ENCODE results near the gene CCK. TPM values are rescaled to one million over a fixed set of nuclear protein-coding genes. Genes with fewer than 3 reads are reported as not detected.
A peak's percentile ranks its signal among the peaks of the same experiment; 100 is the strongest.

The CCK gene
- total RNA-seq, 1 donor from 2014 or later = not detected

DNA sequence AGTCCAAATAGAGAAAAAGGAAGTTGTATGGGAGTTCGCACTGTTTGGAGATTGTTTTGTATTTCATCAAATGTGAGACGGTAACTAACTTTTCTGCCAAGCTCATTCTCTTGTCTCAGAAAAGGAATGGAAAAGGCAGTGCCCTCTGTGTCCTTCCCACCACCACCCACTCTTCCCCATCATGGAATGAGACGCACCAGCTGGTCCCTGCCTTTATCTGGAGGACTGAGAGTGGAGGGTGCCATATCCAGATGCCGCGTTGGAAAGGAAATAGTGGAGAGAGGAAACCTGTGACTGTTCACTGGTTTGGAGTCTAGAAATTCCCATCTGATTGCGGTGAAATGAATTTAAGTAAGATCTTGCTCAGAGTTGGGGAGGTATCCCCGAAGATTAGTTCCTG is 3.7 kb upstream of the CCK start:
- DNase-seq (ENCODE audit: low read depth) = no peak

DNA sequence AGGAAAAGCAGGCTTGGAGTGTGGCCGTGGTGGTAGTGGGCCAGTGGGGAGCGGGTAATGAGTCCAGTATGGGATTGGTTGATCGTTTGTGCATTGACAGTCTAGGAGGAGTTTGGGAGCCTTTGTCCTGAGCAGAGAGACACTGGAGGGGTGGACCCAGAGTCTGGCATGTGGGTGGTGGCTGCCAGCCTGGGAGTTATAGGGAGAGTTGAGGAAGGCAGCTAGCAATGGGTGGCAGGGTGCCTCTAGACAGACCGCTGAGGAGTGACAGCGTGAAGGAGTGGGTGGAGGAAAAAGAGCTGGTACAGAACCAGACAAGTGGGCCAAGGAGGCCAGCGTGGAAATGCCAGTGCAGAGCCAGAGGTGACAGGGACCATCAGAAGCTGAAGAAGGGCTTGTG is 1.9 kb upstream of the CCK start:
- DNase-seq (ENCODE audit: low read depth) = no peak

DNA sequence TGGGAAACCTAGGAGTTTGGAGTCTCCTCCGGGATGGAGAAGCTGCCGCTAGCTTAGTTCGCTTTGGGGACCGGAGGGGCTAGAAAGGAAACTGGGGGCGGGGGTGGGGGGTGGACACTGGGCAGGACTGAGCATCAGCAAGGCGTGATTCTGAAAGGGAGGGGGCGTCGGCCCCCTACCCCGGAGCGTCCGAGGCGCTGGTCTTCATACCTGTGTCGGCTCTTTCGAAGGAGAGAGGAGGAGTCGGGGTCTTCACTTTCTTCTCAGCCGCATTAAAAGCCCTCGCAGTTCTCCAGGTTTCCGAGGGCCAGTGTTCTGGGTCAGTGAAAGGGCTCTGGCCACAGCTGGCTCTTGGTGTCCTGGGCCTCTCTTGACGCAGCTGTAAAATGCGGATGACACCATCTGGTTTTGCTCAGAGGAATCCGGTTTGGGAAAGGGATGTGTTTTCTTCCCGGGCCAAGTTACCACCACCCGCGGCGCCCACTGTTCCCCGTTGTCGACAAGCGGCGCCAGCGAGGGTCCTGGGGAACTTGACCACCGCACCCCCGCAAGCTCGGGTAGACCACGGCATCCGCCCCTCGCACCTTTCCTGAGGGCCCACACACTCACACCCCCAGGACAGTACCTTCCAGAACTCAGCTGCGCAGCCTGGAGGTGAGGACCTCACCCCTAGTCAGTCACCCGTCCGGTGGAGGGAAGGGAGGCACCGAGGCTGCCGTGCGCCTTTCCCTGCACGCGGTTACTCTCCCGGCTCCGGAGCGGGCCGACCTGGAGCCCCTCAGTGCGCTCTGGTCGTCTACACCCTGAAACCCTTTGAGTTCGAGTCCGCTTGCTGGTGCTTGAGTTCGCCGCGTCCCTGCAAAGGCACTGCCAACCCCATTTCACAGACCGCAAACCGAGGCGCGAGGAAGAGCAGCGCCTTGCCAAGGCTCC is 660 bp downstream of the CCK start:
- DNase-seq (ENCODE audit: low read depth) = no peak

DNA sequence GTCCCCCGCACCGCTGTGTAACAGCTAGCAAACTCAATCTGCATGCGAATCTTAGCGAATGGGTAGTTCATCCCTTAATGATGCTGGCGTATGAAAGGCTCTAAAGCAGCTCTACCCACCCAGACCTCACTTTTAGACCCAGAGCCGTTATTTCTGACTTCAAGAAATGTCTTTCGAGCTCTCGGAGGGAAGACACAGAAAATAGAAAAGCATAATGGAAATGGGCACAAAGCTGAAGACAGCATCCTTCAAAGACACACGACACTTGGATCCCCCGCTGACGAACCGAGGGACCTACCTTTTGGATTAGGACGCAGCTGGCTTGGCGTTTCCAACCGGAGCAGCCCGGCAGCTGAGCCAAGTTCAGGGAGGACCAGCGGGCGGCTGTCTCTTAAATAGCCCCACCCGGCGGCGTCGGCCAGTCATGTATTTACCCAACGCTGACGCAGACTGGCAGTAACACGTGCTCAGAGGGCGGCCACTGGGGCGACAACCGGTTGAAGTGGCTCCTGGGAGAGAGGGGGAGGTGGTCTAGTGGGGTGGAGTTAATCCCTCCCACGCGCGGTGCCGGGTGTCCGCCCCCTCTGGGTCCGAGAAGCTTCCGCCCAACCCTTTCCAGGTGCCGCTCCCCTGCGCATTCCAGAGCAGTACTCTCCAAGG is 1.5 kb downstream of the CCK start:
- no peak for DNase-seq (ENCODE audit: low read depth)

DNA sequence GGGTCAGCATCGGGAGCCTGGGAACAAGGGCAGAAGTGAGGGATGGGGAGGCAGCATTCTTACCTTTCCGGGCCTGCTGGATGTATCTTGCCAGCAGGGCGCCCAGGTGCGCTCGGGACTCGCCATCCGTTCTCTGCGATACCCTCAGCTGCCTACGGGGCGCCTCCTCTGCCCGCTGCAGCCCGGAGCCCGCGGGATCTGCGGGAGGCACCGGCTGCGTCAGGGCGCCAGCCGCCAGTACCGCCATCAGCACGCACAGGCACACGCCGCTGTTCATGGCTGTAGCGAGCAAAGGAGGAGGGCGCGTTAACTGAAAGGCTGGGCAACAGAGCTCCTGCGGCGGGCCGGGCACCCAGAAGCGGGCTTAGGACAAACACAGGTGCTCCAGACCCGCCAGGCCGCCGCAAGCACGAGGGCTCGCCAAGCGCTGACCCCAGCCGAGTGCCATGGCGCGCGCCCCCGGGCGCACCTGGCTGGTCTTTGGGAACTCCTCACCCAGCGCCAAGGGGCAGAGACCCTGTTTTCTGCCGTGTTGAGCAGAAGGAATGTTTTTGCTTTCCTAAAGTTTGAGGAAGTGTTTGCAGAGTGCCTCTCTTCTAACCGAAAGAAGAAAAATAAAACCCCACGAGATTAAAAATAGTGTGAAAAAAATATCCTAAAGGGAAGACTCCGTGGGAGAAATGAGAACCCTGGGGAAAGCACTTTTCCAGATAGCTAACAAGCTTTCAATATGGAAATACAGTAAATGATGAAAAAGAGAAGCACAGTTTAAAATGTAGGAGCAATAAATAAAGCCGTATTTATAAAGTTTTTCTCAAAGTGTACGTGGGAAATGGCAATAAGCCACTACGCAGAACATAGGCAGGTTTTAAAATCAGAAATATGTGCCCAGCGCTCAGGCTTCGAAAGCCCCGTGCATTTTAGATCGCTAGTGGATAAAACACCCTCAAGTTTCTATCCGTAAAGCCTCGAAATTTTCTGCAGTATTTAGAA is 2.3 kb downstream of the CCK start:
- no peak for DNase-seq (ENCODE audit: low read depth)

DNA sequence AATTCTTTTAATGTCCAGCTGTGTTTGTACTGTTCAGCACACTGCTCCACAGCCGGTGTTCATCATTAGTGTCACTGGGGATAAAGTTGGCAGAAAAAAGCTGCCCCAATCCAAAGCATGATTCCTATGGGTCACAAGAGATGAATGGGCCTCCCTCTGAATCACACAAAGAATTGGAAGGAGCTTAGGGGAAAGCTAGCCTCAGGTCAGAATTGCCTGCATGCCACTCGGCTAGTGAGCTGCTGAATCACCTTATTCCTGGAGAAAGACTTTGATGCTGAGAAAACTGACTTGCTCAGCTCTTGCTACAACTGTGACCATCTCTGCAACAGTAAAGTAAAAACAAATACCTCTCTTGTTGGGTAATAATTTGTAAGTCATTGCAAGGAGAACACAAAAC is 3.5 kb downstream of the CCK start:
- DNase-seq (ENCODE audit: low read depth) = no peak

DNA sequence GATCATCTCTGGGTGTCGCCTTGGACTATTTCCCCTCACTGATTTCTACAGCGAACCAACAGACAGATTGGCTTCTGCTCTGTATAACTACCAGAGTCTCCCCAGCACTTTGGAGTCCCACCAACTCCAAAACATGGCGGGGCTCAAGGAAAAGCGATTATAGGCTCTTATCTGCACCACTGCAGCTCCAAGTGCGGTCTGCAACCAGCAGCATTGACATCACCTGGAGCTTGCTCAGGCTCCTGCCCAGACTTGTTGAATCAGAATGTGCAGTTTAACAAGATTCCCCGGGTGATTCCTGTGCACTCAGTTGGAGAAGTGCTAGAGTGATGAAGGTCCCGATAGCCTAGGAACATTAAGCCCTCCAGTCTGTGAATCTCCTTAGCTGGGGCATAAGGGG is 9.0 kb downstream of the CCK start:
- no peak for DNase-seq (ENCODE audit: low read depth)

DNA sequence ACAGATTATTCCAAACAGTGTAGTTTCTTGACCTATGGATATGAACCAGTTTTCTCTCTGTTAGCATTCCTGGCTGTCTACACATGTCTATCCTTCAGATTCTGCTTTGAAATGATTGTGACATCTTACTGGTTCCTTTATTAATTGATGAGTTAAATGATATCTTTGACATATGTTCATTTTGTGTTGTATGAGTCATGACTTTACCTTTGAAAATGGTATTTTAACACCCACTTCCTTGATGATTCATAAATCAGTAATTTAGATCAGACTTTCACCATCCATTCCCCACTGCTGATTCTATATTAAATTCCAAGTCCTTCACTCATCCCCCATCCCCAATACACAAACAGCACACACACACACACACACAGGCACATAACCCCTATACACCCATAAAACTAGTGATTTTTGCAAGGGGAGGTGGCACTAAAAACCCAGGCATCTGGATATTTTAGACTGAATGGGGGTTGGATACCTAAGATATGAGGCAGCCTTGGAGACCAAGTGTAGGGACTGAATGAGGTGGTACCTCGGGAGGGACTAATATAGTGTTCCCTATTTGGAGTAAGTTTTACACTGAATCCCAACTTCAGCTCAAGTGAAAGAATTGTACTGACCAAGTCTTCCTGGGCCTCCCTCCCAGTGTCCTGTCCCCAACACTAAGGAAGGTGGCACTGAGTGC is 9.7 kb downstream of the CCK start:
- no peak for DNase-seq (ENCODE audit: low read depth)

DNA sequence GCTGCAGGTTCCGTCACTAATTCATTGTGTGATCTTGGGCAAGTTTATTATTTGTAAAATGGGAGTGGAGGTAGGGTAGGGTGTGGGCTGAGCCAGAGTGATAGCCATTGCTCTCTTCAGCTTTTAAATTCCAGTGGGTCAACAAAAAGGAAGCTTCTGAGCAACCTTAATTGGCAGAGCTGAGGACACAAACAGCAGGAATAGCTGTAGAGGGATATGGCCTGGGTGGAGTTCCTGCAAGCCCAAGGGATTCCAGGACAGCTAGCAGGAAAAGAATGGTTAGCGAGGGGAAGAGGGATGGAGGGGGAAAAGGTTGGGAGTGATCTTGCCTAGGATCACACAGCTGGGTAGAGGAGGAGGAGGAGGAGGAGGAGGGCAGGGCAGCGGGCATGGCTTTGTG is 11.4 kb downstream of the CCK start:
- DNase-seq (ENCODE audit: low read depth) = no peak

DNA sequence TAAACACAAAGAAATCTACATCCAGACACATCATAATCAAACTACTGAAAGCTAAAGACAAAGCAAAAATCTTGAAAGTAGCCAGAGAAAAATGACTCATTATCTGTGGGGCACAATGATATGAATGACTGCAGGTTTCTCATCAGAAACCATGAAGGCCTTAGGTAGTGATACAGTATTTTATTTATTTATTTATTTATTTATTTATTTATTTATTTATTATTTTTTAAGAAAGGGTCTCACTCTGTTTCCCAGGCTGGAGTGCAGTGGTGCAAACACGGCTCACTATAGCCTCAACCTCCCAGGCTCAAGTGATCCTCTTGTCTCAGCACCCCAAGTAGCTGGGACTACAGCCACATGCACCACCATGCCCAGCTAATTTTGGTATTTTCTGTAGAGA is 15.2 kb downstream of the CCK start:
- DNase-seq (ENCODE audit: low read depth) = no peak

DNA sequence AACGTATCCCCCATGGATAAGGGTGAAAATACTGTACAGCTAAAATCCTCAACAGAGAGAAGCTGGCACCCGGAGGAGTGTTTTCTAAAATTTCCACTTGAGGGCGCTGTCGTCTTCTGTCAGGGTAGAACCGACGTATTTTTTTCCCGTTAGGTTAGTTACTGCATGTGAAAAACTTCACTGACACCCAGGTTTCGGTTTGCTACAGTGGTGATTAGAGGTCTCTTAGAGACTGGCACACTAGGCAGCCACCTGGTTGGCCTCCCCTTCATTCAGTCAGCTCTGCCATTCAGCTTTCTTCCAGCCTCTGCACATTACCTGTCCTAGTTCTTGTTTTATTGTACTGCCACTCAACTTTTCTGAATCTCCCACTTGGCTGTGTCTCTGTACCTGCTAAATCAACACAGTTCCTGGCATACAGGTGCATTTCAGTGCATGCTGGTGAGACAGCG is 18.4 kb downstream of the CCK start:
- DNase-seq (ENCODE audit: low read depth) = peak; percentile 67

DNA sequence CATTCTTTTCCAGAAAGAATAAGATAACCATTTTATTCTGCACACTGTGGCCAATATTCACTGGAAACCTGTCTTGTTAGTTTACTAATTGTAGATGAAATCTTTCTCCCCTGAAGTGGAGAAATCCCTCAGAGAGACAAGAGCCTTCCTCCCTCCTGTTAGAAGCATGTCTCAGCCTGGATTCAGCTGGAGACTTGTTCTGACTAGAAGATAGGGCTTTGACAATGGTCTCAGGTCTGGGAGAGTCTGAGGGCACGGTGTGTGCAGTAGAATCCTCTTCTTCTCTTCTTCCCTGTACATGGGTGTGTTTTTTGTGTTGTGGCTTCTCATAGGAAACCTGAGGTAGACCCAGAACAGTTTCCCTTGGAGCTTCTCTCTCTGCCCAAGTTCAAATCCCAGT is 19.9 kb downstream of the CCK start:
- no peak for DNase-seq (ENCODE audit: low read depth)

DNA sequence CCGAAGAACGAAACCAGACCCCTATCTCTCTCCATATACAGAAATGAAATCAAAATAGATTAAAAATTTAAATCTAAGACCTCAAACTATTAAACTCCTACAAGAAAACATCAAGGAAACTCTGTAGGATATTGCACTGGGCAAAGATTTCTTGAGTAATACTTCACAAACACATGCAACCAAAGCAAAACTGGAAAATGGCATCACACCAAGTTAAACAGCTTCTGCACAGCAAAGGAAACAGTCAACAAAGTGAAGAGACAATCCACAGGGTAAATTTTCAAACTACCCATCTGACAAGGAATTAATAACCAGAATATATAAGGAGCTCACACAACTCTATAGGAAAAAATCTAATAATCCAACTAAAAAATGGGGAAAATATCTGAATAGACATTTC is 29.4 kb downstream of the CCK start:
- DNase-seq (ENCODE audit: low read depth) = no peak

DNA sequence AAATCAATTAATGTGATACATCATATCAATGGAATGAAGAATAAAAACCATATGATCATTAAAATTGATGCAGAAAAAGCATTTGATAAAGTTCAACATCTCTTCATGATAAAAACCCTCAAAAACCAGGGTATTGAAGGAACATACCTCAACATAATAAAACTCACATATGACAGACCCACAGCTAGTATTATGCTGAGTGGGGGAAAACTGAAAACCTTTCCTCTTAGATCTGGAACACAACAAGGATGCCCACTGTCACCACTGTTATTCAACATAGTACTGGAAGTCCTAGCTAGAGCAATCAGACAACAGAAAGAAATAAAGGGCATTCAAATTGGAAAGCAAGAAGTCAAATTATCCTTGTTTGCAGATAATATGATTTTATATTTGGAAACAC is 30.5 kb downstream of the CCK start:
- no peak for DNase-seq (ENCODE audit: low read depth)

DNA sequence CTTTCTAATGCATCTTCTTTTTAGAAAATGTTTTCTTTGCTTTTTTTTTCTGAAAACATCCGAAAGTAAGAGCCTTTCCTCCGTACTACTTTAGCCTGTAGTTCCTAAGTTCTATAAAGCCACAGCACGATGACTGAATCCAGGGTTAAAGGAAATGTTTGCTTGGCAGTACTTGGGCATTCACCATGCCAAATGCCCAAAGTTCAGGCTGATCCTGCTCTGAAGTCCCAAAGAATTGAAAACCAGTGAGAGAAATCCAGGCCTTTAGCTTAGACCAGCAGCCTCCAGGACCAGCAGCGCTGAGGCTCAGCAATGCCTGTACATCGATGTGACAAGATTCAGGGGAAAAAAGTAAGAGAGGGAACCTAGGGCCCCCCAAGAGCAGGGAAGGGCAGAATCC is 35.1 kb downstream of the CCK start:
- DNase-seq (ENCODE audit: low read depth) = no peak

DNA sequence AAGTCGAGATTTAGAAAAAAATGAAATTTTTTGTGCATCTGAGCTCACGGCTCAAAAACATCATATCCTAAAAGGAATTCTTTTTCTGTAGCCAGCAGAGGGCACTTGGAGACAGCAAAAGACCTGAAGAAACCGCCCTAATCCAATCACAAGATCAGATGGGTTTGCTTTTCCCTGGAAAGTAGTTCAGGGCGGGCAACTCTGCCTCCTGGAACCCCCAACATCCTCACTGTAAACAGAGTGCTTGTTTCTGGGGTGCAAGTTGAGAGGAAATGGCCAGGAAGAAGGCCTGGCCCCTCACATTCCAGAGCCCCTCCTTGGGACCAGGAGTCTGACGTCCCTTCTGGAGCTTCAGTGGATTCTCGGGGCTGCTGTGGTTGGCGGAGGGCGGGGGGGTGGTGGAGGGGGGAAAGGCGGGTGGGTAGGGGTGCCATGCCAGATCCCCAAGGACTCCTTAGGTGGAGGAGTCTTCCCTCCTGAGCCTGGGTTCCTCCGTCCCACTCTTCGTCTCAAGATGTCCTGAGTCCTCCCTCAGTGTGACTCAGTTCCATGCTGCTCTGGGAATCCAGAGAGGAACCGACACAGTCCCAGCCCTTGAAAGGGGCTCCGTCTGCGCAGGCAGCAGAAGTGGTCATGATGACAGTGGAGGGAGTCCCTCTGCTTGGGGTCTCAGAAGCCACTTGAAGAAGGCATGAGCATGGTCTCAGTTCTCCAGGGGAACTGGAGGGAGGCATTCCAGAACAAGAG is 35.9 kb downstream of the CCK start:
- DNase-seq (ENCODE audit: low read depth) = peak; percentile 55

DNA sequence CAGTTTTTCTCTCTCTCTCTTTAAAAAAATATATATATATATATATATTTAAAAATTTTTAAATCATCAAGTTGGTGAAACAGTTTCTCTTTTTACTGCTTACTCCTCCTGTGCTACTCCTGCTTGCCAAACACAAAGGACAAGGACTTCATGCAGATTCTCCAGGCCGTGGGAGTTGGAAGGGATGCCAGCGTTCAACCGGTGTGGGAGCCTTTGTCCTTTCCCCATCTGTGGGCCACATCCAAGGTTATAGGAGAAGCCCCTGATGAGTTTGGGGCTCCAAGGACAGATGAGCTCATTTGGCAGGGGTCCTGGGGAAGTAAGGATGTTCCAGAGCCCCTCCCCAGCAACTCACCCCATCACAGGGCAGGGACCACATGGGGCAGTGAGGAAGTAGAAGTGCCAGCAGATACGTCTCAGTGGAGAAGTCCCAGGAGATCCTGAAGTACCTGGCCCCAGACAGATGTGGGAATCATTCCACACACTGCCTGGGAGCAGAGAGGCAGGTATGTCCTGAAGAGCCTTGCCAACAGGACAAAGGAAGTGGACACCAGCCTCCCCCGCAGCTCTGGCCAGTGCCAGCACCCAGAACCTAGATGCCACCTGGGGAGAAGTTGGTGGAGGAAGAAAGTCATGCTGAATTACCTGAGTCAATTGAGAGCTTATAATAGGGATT is 36.6 kb downstream of the CCK start:
- DNase-seq (ENCODE audit: low read depth) = no peak

DNA sequence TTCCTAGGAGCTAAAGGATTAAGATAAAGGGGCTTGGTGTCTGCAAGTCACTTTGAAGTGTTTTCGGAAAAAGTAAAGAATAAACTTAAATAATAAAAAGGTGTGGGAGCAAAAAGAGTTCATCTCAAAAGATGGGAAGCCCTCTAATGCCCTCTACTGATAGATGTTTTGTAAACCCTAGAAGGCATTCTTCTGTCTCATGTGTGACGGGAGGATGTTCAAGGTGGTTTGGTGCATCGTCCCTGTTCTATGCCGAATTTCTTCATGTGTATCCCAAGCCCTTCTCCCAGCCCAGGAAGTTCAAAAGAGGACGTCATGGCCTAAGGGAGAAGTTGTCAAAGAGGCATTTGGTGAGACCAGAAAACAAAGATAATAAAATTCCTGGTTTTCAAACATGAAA is 37.2 kb downstream of the CCK start:
- DNase-seq (ENCODE audit: low read depth) = no peak

All from myocyte (in vitro differentiated cells).